NCI-H460 (cell line): Measurements from ENCODE around the gene SLC27A5. TPM values are rescaled to one million over a fixed set of nuclear protein-coding genes. Genes with fewer than 3 reads are reported as not detected.
"Not testable (repeated sequence)": the region's sequence is repeated elsewhere in the genome, so short reads cannot be mapped to it uniquely, and the experiment has no call there.

Experiments used
- DNase-seq: peaks from one replicate; pipeline ENCODE4 v3.0.0-alpha.2; 2016; ENCODE audit warnings: low read depth; ENCODE audit errors: extremely low read depth
- small RNA-seq, 2 experiments: library from RNA; depleted of rRNA; stranded (forward); fragments of <200 nt; gene quantifications; one replicate each; pipeline ENCODE3, GENCODE V24; 2014
- total RNA-seq: library from RNA; depleted of rRNA; stranded (reverse); fragments of >200 nt; shearing (Covaris generic); gene quantifications from 2 replicates; pipeline ENCODE4 v1.2.3, GENCODE V29; 2014; rRNA removed

SLC27A5 gene
- total RNA-seq, 1 experiment from 2014 or later = 20.5 TPM

GRCh38 chr19:58471736-58472135 lies 40.1 kb downstream of the SLC27A5 start:
- no peak for DNase-seq

- DNase-seq = not testable (repeated sequence)
Measured at GRCh38 chr19:58470837-58471543, 40.8 kb downstream of the SLC27A5 start.

GRCh38 chr19:58469241-58470013 lies 42.4 kb downstream of the SLC27A5 start:
- no peak for DNase-seq

DNA sequence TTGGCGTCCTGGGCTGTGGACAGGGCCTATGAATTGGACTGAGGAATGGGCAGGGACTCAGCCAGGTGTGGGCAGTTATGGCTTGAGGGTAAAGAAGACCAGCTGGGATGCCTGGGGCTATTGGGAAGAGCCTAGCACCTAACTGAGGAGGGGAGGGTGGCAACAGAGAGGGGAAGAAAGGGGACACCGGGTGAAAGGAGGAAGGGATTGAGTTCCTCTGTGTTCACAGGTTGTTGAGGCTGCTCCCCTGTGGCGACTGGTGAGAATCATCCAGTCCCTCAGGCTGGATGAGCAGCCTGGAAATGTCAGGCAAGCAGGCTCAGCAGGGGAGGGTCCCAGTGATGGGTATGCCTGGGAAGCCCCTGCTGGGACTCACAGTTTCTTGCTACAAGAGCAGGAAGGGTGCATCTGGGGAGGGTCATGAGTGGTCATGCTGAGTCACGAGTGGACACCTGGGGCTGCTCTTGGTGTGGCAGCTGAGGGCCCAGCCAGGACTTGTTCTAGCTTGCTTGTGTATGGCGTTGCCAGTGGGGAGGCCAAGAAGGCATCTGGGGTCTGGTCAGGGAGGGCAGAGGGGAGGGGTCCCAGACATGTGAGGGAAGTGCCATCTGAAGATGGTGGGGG lies 43.5 kb downstream of the SLC27A5 start:
- DNase-seq = no peak

DNA sequence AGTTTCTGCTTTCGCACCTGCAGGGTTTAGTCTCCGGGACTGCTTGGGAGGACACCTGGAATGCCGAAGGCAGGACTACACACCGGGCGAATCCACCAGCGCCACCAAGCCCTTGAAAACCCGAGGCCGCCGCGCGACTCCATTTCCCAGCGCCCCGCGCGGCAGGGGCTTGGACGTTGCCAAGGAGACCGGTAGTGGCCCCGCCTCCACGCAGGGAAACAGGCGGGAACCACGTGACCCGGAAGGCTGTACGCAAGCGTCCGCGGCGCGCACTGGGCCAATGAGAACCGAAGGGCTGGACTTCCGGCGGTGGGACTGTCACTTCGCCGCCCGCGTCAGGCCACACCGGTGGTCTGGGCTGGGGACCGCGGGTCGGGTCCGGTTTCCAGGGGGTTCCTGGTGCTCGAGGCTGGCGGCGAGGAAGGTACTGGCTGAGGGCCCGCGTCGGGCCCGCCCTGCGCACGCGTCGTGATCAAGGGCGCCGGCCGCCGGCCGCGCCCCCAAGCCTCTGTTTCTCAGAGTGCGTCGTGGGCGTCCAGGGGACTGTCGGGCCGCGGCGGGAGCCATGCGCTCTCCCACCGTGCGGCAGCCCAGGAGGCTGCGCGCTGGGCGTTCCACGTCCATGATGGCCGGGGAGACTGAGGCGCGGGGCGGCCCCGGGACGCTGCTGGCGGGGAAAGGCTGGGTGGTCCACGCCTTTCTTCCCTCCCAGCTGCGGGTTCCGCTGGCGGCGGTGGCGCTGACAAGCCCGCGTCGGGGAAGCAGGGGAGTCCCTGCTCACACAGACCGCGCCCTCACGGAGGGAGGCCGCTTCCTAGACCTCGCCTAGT lies 44.8 kb downstream of the SLC27A5 start, which contains the start of gene ZNF324:
Gene ZNF324, plus strand, starts transcription at position 321 of the 830 bp plus-strand sequence. CDS start 2,106 bp downstream, outside the sequence.
- peak; percentile 91 for DNase-seq

GRCh38 chr19:58466089-58466759 lies 45.6 kb downstream of the SLC27A5 start:
- DNase-seq = no peak

DNA sequence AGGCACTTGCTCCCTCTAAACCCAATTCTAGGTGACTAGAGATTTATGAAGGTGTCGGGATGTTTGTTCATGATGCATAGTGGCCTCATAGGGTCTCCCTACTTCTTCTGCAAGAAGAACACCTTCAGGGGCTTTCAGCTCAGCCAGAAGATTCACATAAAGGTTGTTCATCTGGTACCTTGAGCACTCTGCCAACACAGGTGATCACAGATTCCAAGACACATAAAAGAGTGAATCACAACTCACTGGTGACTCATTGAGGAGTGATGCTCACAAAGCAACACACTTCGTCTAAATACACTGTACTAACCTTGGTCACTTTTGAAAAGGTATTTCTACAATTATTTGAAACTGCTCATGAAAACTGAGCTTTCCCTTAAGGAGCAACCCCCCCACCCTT lies 51.8 kb downstream of the SLC27A5 start:
- no peak for DNase-seq

DNA sequence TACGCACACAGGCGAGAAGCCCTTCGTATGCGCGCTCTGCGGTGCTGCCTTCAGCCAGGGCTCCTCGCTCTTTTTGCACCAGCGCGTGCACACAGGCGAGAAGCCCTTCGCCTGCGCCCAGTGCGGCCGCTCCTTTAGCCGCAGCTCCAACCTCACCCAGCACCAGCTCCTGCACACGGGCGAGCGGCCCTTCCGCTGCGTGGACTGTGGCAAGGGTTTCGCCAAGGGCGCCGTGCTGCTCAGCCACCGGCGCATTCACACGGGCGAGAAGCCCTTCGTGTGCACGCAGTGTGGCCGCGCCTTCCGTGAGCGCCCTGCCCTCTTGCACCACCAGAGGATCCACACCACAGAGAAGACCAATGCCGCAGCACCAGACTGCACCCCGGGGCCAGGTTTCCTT lies 55.7 kb downstream of the SLC27A5 start:
- DNase-seq = no peak

- DNase-seq = no peak
Measured at GRCh38 chr19:58455306-58455705, 56.5 kb downstream of the SLC27A5 start.

GRCh38 chr19:58453743-58454142 lies 58.0 kb downstream of the SLC27A5 start:
- no peak for DNase-seq

GRCh38 chr19:58451358-58452101 lies 60.3 kb downstream of the SLC27A5 start, which contains the start of gene ZNF324B:
Gene ZNF324B, plus strand, starts transcription at chr19:58451622. Its CDS starts 2,080 bp downstream, at chr19:58453702.
- peak; percentile 92 for DNase-seq

- no peak for DNase-seq
Measured at GRCh38 chr19:58450856-58451357, 60.9 kb downstream of the SLC27A5 start.

GRCh38 chr19:58449980-58450379 lies 61.8 kb downstream of the SLC27A5 start:
- not testable (repeated sequence) for DNase-seq

GRCh38 chr19:58448860-58449259 lies 62.9 kb downstream of the SLC27A5 start:
- DNase-seq = not testable (repeated sequence)

Small RNA genes within 50 kb of the gene (small RNA-seq; reads per million reads assigned to genes)
- 0.02 to 0.53 reads per million in 2 experiments for gene MIR6807
- 0.02 to 0.12 reads per million in 2 experiments for gene RN7SL525P
- gene RN7SL693P = 0 reads per million in 2 experiments
- 0 reads per million in 2 experiments for gene RNU6-1337P

Other genes starting within 250 kb of the SLC27A5 start
- gene ZNF8, start 233.0 kb downstream of the SLC27A5 start, total RNA-seq = 5.3 and 6.7 TPM in 2 replicates
- 42.4 and 43.2 TPM in 2 replicates for gene ERVK3-1, start 206.6 kb downstream of the SLC27A5 start, total RNA-seq
- 2.4 and 2.5 TPM in 2 replicates for gene ZSCAN22, start 185.0 kb downstream of the SLC27A5 start, total RNA-seq
- 4.1 and 9.1 TPM in 2 replicates for gene A1BG, start 158.5 kb downstream of the SLC27A5 start, total RNA-seq
- 2.1 TPM in 2 replicates for gene ZNF497, start 149.2 kb downstream of the SLC27A5 start, total RNA-seq
- 0.30 and 0.78 TPM in 2 replicates for gene ZNF837, start 131.0 kb downstream of the SLC27A5 start, total RNA-seq
- 1,933 and 2,287 TPM in 2 replicates for gene RPS5, start 124.7 kb downstream of the SLC27A5 start, total RNA-seq
- 0.26 TPM in 1 of 2 replicates, not detected in the other for gene RNF225, start 116.3 kb downstream of the SLC27A5 start, total RNA-seq
- 14.7 and 15.7 TPM in 2 replicates for gene ZNF584, start 103.3 kb downstream of the SLC27A5 start, total RNA-seq
- gene ZNF132, start 71.8 kb downstream of the SLC27A5 start, total RNA-seq = 2.1 and 2.4 TPM in 2 replicates
- gene ZNF324B, start 60.4 kb downstream of the SLC27A5 start, total RNA-seq = 2.8 and 3.0 TPM in 2 replicates
- gene ZNF324, start 44.9 kb downstream of the SLC27A5 start, total RNA-seq = 3.1 and 4.7 TPM in 2 replicates
- 3.7 and 5.1 TPM in 2 replicates for gene ZNF446, start 35.6 kb downstream of the SLC27A5 start, total RNA-seq
- 3.8 and 4.9 TPM in 2 replicates for gene ZBTB45, start 7.8 kb upstream of the SLC27A5 start, total RNA-seq
- 246 and 252 TPM in 2 replicates for gene TRIM28, start 32.1 kb upstream of the SLC27A5 start, total RNA-seq
- gene CHMP2A, start 43.1 kb upstream of the SLC27A5 start, total RNA-seq = 102 and 105 TPM in 2 replicates
- gene UBE2M, start 46.6 kb upstream of the SLC27A5 start, total RNA-seq = 90.5 and 94.6 TPM in 2 replicates
- 16.5 and 20.8 TPM in 2 replicates for gene MZF1, start 61.3 kb upstream of the SLC27A5 start, total RNA-seq